ENCODE measurements around the gene NADK.

- TF ChIP-seq CTCF (conservative IDR thresholded peaks at IDR 0.05) (no peak), ZFX (IDR thresholded peaks at IDR 0.05) (no peak)
These were observed 41.5 kb upstream of the NADK start for GRCh38 chr1:1819762-1820161.
